Smooth muscle cell of the pulmonary artery (primary cell): ENCODE results near the gene UGT1A4. TPM values are rescaled to one million over a fixed set of nuclear protein-coding genes. Genes with fewer than 3 reads are reported as not detected.

Experiments
- total RNA-seq: library from RNA; depleted of rRNA; stranded (reverse); fragments of >200 nt; gene quantifications from 2 replicates; pipeline ENCODE4 v1.2.3, GENCODE V29; 2014

UGT1A4 gene
- total RNA-seq = not detected in 2 replicates

GRCh38 chr2:233718552-233718951, at the start of gene UGT1A4:
TSS of gene UGT1A4 (plus strand) at chr2:233718736. CDS start at chr2:233718821, 85 bp downstream.

GRCh38 chr2:233671290-233672161, 47.0 kb upstream of the UGT1A4 start, which contains the start of gene UGT1A9:
TSS of gene UGT1A9 (plus strand) at chr2:233671898. CDS start at chr2:233671935, 37 bp downstream.

GRCh38 chr2:233681521-233682099, 36.9 kb upstream of the UGT1A4 start, which contains the start of gene UGT1A7:
TSS of gene UGT1A7 (plus strand) at chr2:233681901. CDS start at chr2:233681938, 37 bp downstream.

GRCh38 chr2:233692648-233693047, 25.9 kb upstream of the UGT1A4 start, which contains the start of gene UGT1A6:
TSS of gene UGT1A6 (plus strand) at chr2:233692890. CDS start at chr2:233693005, 115 bp downstream.

GRCh38 chr2:233712611-233713261, 5.8 kb upstream of the UGT1A4 start, which contains the start of gene UGT1A5:
TSS of gene UGT1A5 (plus strand) at chr2:233712907. CDS start at chr2:233712992, 85 bp downstream.

DNA sequence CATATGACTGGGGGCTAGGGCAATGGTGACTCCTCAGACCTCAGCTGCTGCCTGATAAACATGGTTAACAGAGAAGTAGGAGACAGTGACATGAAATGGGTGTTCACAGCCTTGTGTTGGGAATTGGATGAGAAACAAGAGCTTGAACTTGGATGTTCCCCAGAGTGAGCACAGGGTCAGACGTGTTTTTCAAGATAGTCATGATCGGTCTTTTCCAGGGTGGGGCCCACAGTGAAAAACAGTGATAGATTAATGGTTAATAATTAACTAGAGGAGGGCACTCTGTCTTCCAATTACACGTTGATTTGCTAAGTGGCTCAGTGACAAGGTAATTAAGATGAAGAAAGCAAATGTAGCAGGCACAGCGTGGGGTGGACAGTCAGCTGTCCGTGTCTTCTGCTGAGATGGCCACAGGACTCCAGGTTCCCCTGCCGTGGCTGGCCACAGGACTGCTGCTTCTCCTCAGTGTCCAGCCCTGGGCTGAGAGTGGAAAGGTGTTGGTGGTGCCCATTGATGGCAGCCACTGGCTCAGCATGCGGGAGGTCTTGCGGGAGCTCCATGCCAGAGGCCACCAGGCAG, 10.3 kb downstream of the UGT1A4 start, which contains the start of gene UGT1A3:
TSS of gene UGT1A3 (plus strand) at position 320 of the 579 bp plus-strand sequence. CDS start at position 405, 85 bp downstream.

DNA sequence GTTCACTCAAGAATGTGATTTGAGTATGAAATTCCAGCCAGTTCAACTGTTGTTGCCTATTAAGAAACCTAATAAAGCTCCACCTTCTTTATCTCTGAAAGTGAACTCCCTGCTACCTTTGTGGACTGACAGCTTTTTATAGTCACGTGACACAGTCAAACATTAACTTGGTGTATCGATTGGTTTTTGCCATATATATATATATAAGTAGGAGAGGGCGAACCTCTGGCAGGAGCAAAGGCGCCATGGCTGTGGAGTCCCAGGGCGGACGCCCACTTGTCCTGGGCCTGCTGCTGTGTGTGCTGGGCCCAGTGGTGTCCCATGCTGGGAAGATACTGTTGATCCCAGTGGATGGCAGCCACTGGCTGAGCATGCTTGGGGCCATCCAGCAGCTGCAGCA, 41.5 kb downstream of the UGT1A4 start, which contains the start of gene UGT1A1:
TSS of gene UGT1A1 (plus strand) at position 228 of the 400 bp plus-strand sequence. CDS start at position 246, 18 bp downstream.

DNA sequence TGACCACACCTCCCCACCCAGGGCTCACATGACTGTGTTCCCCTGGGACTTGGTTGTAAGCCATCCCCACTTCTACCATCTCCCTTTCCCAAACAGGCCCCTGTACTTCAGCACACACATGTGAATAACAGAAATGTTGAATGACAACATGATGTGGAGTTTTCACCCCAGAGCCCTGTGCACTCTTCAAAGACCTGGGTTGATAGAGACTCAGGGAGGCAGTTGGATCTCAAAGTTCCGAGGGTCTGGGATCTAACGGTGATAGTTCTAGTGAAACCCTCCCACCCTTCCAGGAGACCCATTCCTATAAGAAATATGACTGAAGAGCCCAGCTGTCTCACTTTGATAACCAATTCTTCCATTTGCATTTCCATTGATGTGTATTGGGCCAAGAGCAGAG, 59.5 kb downstream of the UGT1A4 start, which contains the start of gene MROH2A:
TSS of gene MROH2A (plus strand) at position 301 of the 400 bp plus-strand sequence. CDS start 1,029 bp downstream, outside the sequence.

Other genes with a start within 250 kb of the UGT1A4 start
- 36.9 and 38.5 TPM in 2 replicates for gene USP40, start 152.0 kb upstream of the UGT1A4 start, total RNA-seq
- gene UGT1A8, start 101.1 kb upstream of the UGT1A4 start, total RNA-seq = 0.17 TPM in 1 of 2 replicates, not detected in the other
- 0.10 and 0.13 TPM in 2 replicates for gene UGT1A10, start 82.3 kb upstream of the UGT1A4 start, total RNA-seq
- gene UGT1A9, start 46.8 kb upstream of the UGT1A4 start, total RNA-seq = not detected in 2 replicates
- gene UGT1A7, start 36.8 kb upstream of the UGT1A4 start, total RNA-seq = 0.07 and 0.96 TPM in 2 replicates
- 0.10 TPM in 1 of 2 replicates, not detected in the other for gene UGT1A6, start 25.8 kb upstream of the UGT1A4 start, total RNA-seq
- not detected in 2 replicates for gene UGT1A5, start 5.8 kb upstream of the UGT1A4 start, total RNA-seq
- gene UGT1A3, start 10.3 kb downstream of the UGT1A4 start, total RNA-seq = not detected in 2 replicates
- 0.07 TPM in 1 of 2 replicates, not detected in the other for gene UGT1A1, start 41.5 kb downstream of the UGT1A4 start, total RNA-seq
- gene MROH2A, start 59.6 kb downstream of the UGT1A4 start, total RNA-seq = not detected in 2 replicates
- gene HJURP, start 135.8 kb downstream of the UGT1A4 start, total RNA-seq = 2.6 and 5.2 TPM in 2 replicates
- 0.20 and 0.23 TPM in 2 replicates for gene TRPM8, start 198.6 kb downstream of the UGT1A4 start, total RNA-seq